Measurements from ENCODE around the gene HIBADH. TPM values are rescaled to one million over a fixed set of nuclear protein-coding genes. Genes with fewer than 3 reads are reported as not detected.

The HIBADH gene
- total RNA-seq, 1 donor from 2014 or later, result 10.3 TPM

- no peaks in the 10 kb centered on the region for H3K36me3 Mint-ChIP-seq (ENCODE audit: unreplicated experiment)
- DNase-seq, result no peak
Observed at GRCh38 chr7:27600247-27600646, 62.4 kb downstream of the HIBADH start.

GRCh38 chr7:27595009-27595408 lies 67.7 kb downstream of the HIBADH start:
- Mint-ChIP-seq H3K27me3 (ENCODE audit: unreplicated experiment) (no peaks in the 10 kb centered on the region), H3K4me3 (ENCODE audit: unreplicated experiment) (no peak overlapping the region), H3K36me3 (ENCODE audit: unreplicated experiment) (no peaks in the 10 kb centered on the region), H3K4me1 (ENCODE audit: low read depth, unreplicated experiment) (peaks cover 15% of the 10 kb centered on the region), H3K9me3 (ENCODE audit: unreplicated experiment) (no peaks in the 10 kb centered on the region), H3K27ac (ENCODE audit: unreplicated experiment) (no peak overlapping the region)
- DNase-seq, result no peak
- TF ChIP-seq CTCF (IDR thresholded peaks at IDR 0.05; ENCODE audit: partially characterized antibody, unreplicated experiment), result no peak

More at GRCh38 chr7:27600247-27600646, 62.4 kb downstream of the HIBADH start:
- Mint-ChIP-seq H3K9me3 (ENCODE audit: unreplicated experiment) (no peaks in the 10 kb centered on the region), H3K27me3 (ENCODE audit: unreplicated experiment) (no peaks in the 10 kb centered on the region), H3K4me3 (ENCODE audit: unreplicated experiment) (no peak overlapping the region), H3K4me1 (ENCODE audit: low read depth, unreplicated experiment) (peaks cover 11% of the 10 kb centered on the region), H3K27ac (ENCODE audit: unreplicated experiment) (no peak overlapping the region)
- TF ChIP-seq CTCF (IDR thresholded peaks at IDR 0.05; ENCODE audit: partially characterized antibody, unreplicated experiment), result no peak

- no peaks in the 10 kb centered on the region for H3K9me3 Mint-ChIP-seq (ENCODE audit: unreplicated experiment)
- peaks cover 19% of the 10 kb centered on the region for H3K4me1 Mint-ChIP-seq (ENCODE audit: low read depth, unreplicated experiment)
- H3K27me3 Mint-ChIP-seq (ENCODE audit: unreplicated experiment), result no peaks in the 10 kb centered on the region
- no peak for DNase-seq
- H3K36me3 Mint-ChIP-seq (ENCODE audit: unreplicated experiment), result no peaks in the 10 kb centered on the region
- H3K4me3 Mint-ChIP-seq (ENCODE audit: unreplicated experiment), result no peak overlapping the region
- H3K27ac Mint-ChIP-seq (ENCODE audit: unreplicated experiment), result no peak overlapping the region
- no peak for TF ChIP-seq CTCF (IDR thresholded peaks at IDR 0.05; ENCODE audit: partially characterized antibody, unreplicated experiment)
Observed at GRCh38 chr7:27593226-27593625, 69.5 kb downstream of the HIBADH start.

- H3K36me3 Mint-ChIP-seq (ENCODE audit: unreplicated experiment), result no peaks in the 10 kb centered on the region
- H3K9me3 Mint-ChIP-seq (ENCODE audit: unreplicated experiment), result peaks cover 12% of the 10 kb centered on the region
- TF ChIP-seq CTCF (IDR thresholded peaks at IDR 0.05; ENCODE audit: partially characterized antibody, unreplicated experiment), result no peak
- H3K4me3 Mint-ChIP-seq (ENCODE audit: unreplicated experiment), result no peak overlapping the region
- peaks cover 11% of the 10 kb centered on the region for H3K27me3 Mint-ChIP-seq (ENCODE audit: unreplicated experiment)
- H3K4me1 Mint-ChIP-seq (ENCODE audit: low read depth, unreplicated experiment), result peaks cover 35% of the 10 kb centered on the region
- no peak for DNase-seq
- no peak overlapping the region for H3K27ac Mint-ChIP-seq (ENCODE audit: unreplicated experiment)
Observed at GRCh38 chr7:27590416-27590815, 72.3 kb downstream of the HIBADH start.

GRCh38 chr7:27587429-27587828 lies 75.3 kb downstream of the HIBADH start:
- Mint-ChIP-seq H3K27ac (ENCODE audit: unreplicated experiment) (peak overlapping the region; percentile 34), H3K36me3 (ENCODE audit: unreplicated experiment) (no peaks in the 10 kb centered on the region), H3K4me3 (ENCODE audit: unreplicated experiment) (peak overlapping the region; percentile 6), H3K4me1 (ENCODE audit: low read depth, unreplicated experiment) (peaks cover 34% of the 10 kb centered on the region), H3K27me3 (ENCODE audit: unreplicated experiment) (peaks cover 11% of the 10 kb centered on the region), H3K9me3 (ENCODE audit: unreplicated experiment) (peaks cover 12% of the 10 kb centered on the region)
- no peak for DNase-seq
- TF ChIP-seq CTCF (IDR thresholded peaks at IDR 0.05; ENCODE audit: partially characterized antibody, unreplicated experiment), result no peak

Measured in glutamatergic neuron (in vitro differentiated cells).